Caco-2 (cell line): ENCODE data around the gene AZGP1. TPM values are rescaled to one million over a fixed set of nuclear protein-coding genes. Genes with fewer than 3 reads are reported as not detected.
"Not testable (repeated sequence)": the region's sequence is repeated elsewhere in the genome, so short reads cannot be mapped to it uniquely, and the experiment has no call there.

Experiments
- BruUV-seq: library from RNA; stranded (reverse); fragments of 400-500 nt; replicated peaks from 2 replicates; lab custom pipeline; 2021; lab: Mats Ljungman, UMichigan
- CTCF ChIA-PET: fragments of 300-600 bp; sonication (Branson Sonifier 250); formaldehyde crosslinking; loops from one replicate; lab custom pipeline; 2022; ENCODE audit warnings: antibody characterized with exemption; lab: Charles Lee
- POLR2A ChIA-PET: fragments of 300-600 bp; sonication (Branson Sonifier 250); formaldehyde crosslinking; loops from one replicate; lab custom pipeline; 2022; ENCODE audit warnings: antibody characterized with exemption; lab: Charles Lee
- DNase-seq, 2 experiments: peaks; one replicate each; pipeline versions ENCODE4 v3.0.0 to v3.0.0-alpha.2; 2020 to 2022
- H3K27me3 ChIP-seq: replicated peaks from 2 replicates; pipeline ENCODE4 v1.6.0; 2011; ENCODE audit warnings: low read length; ENCODE audit not compliant: control insufficient read depth, insufficient read depth
- H3K36me3 ChIP-seq: 2 replicates; pipeline ENCODE4 v1.5.1; 2011; ENCODE audit warnings: low read length; ENCODE audit not compliant: control insufficient read depth, insufficient read depth
- H3K4me1 ChIP-seq: fragments of 250-450 bp; sonication (Bioruptor Pico); 2 replicates; pipeline ENCODE4 v1.5.1; 2020; ENCODE audit warnings: mild to moderate bottlenecking
- H3K4me3 ChIP-seq: 2 replicates; pipeline ENCODE4 v1.5.1; 2011; ENCODE audit warnings: low read depth, mild to moderate bottlenecking, control low read depth, low read length
- H3K9me3 ChIP-seq: fragments of 250-450 bp; sonication (Bioruptor Pico); 2 replicates; pipeline ENCODE4 v1.5.1; 2020; ENCODE audit warnings: mild to moderate bottlenecking, moderate library complexity
- H3K27ac Mint-ChIP-seq: one replicate; pipeline ENCODE4 v1.8.0; 2022; ENCODE audit warnings: mixed read lengths; ENCODE audit not compliant: unreplicated experiment
- H3K27me3 Mint-ChIP-seq: one replicate; pipeline ENCODE4 v1.8.0; 2022; ENCODE audit warnings: mixed read lengths; ENCODE audit not compliant: insufficient read depth, unreplicated experiment
- H3K36me3 Mint-ChIP-seq: one replicate; pipeline ENCODE4 v1.8.0; 2022; ENCODE audit warnings: mild to moderate bottlenecking, mixed read lengths; ENCODE audit not compliant: insufficient read depth, unreplicated experiment
- H3K4me1 Mint-ChIP-seq: one replicate; pipeline ENCODE4 v1.8.0; 2022; ENCODE audit warnings: low read depth, mixed read lengths; ENCODE audit not compliant: unreplicated experiment
- H3K4me3 Mint-ChIP-seq: one replicate; pipeline ENCODE4 v1.8.0; 2022; ENCODE audit warnings: mild to moderate bottlenecking, moderate library complexity, mixed read lengths; ENCODE audit not compliant: unreplicated experiment
- H3K9me3 Mint-ChIP-seq: one replicate; pipeline ENCODE4 v1.8.0; 2022; ENCODE audit warnings: mixed read lengths; ENCODE audit not compliant: unreplicated experiment
- CTCF ChIP-seq, 2 experiments: fragments of 200-600 bp in 1 of 2; IDR thresholded peaks; 1 replicate in 1 of 2; 2 replicates in 1 of 2; pipeline versions ENCODE4 v1.5.1 to v1.8.0; 2011 to 2022; ENCODE audit warnings: antibody characterized with exemption in 1 of 2, control low read depth in 1 of 2, inconsistent platforms in 1 of 2, low read depth in 1 of 2, low read length in 1 of 2, mild to moderate bottlenecking in 1 of 2, moderate library complexity in 1 of 2; ENCODE audit not compliant: insufficient read depth in 1 of 2, severe bottlenecking in 1 of 2, unreplicated experiment in 1 of 2
- intact Hi-C: fragments of 100-400 bp; cut with micrococcal nuclease; formaldehyde crosslinking; loops from one replicate; pipeline ENCODE4 v1.10.0; 2022; ENCODE audit not compliant: unreplicated experiment
- total RNA-seq: library from RNA; stranded (reverse); gene quantifications from 2 replicates; pipeline ENCODE4 v1.2.3, GENCODE V29; 2022

The AZGP1 gene
- total RNA-seq, 1 experiment from 2014 or later, result not detected

- BruUV-seq, H3K9me3 Mint-ChIP-seq, H3K4me3 ChIP-seq, H3K36me3 Mint-ChIP-seq, H3K27ac Mint-ChIP-seq, H3K27me3 ChIP-seq, H3K36me3 ChIP-seq, H3K4me3 Mint-ChIP-seq, H3K9me3 ChIP-seq, H3K4me1 Mint-ChIP-seq, H3K4me1 ChIP-seq: not testable (repeated sequence)
- intact Hi-C loops, result loop anchor here (1.0 kb wide), 1 partner anchor 67 kb away; no protein-coding TSS in a partner anchor
- peaks cover 13% of the 10 kb centered on the region for H3K27me3 Mint-ChIP-seq
- CTCF ChIA-PET, result interaction anchor here (0.6 to 0.8 kb wide), 5 partner anchors 11 to 151 kb away, joined by 3 to 4 read pairs (median 3); partner anchors contain the start of gene COPS6
- POLR2A ChIA-PET, result interaction anchor here (0.5 kb wide), 1 partner anchor 42 kb away, joined by 3 read pairs; no protein-coding TSS in a partner anchor
- TF ChIP-seq CTCF (IDR thresholded peaks at IDR 0.05; ENCODE audit: insufficient read depth in 1 of 2, low read depth in 1 of 2, low read length in 1 of 2, severe bottlenecking in 1 of 2, unreplicated experiment in 1 of 2), result peak; percentile 41 to 88
- DNase-seq, result peak; percentile 61 to 67
Measured at GRCh38 chr7:99979814-99980225, 4.0 kb upstream of the AZGP1 start.

GRCh38 chr7:99976626-99977025, 795 bp upstream of the AZGP1 start:
- Mint-ChIP-seq H3K36me3 (peaks cover 6% of the 10 kb centered on the region), H3K27me3 (peaks cover 10% of the 10 kb centered on the region), H3K4me3 (no peak overlapping the region), H3K4me1 (peaks cover 9% of the 10 kb centered on the region), H3K9me3 (no peaks in the 10 kb centered on the region), H3K27ac (no peak overlapping the region)
- intact Hi-C loops, result no loop called here
- no TSS peak for BruUV-seq
- DNase-seq, result no peak
- Histone ChIP-seq H3K36me3 (no peaks in the 10 kb centered on the region), H3K9me3 (no peaks in the 10 kb centered on the region), H3K27me3 (no peaks in the 10 kb centered on the region), H3K4me3 (no peak overlapping the region), H3K4me1 (0 out of 2 replicates have a peak, but pooled peaks cover 6% of the 10 kb centered on the region)
- ChIA-PET CTCF (interaction anchor here (0.6 kb wide), 1 partner anchor 9 kb away, joined by 3 read pairs; no protein-coding TSS in a partner anchor), POLR2A (no interaction called here)
- TF ChIP-seq CTCF (IDR thresholded peaks at IDR 0.05; ENCODE audit: insufficient read depth in 1 of 2, low read depth in 1 of 2, low read length in 1 of 2, severe bottlenecking in 1 of 2, unreplicated experiment in 1 of 2), result no peak

- ChIA-PET POLR2A (no interaction called here), CTCF (no interaction called here)
- Histone ChIP-seq H3K27me3 (no peaks in the 10 kb centered on the region), H3K4me1 (0 out of 2 replicates have a peak, but pooled peaks cover 5% of the 10 kb centered on the region), H3K4me3 (no peak overlapping the region), H3K9me3 (no peaks in the 10 kb centered on the region), H3K36me3 (no peaks in the 10 kb centered on the region)
- H3K4me1 Mint-ChIP-seq, result peaks cover 9% of the 10 kb centered on the region
- no peaks in the 10 kb centered on the region for H3K9me3 Mint-ChIP-seq
- no peak overlapping the region for H3K4me3 Mint-ChIP-seq
- no peak for TF ChIP-seq CTCF (IDR thresholded peaks at IDR 0.05; ENCODE audit: insufficient read depth in 1 of 2, low read depth in 1 of 2, low read length in 1 of 2, severe bottlenecking in 1 of 2, unreplicated experiment in 1 of 2)
- H3K27ac Mint-ChIP-seq, result no peak overlapping the region
- H3K27me3 Mint-ChIP-seq, result peaks cover 7% of the 10 kb centered on the region
- no peak for DNase-seq
- BruUV-seq, result no TSS peak
- peaks cover 6% of the 10 kb centered on the region for H3K36me3 Mint-ChIP-seq
- intact Hi-C loops, result no loop called here
Measured at GRCh38 chr7:99974681-99975080, 1.1 kb downstream of the AZGP1 start.

- H3K4me3 Mint-ChIP-seq, H3K4me1 ChIP-seq, CTCF ChIA-PET, DNase-seq, H3K36me3 ChIP-seq, H3K27ac Mint-ChIP-seq, intact Hi-C loops, H3K4me3 ChIP-seq, H3K9me3 ChIP-seq, POLR2A ChIA-PET, H3K4me1 Mint-ChIP-seq, H3K9me3 Mint-ChIP-seq, H3K36me3 Mint-ChIP-seq, H3K27me3 Mint-ChIP-seq, BruUV-seq, H3K27me3 ChIP-seq: not testable (repeated sequence)
Measured at GRCh38 chr7:99973817-99974216, 2.0 kb downstream of the AZGP1 start.
